HepG2 (cell line): ENCODE data around the gene CACNA1C. TPM values are rescaled to one million over a fixed set of nuclear protein-coding genes. Genes with fewer than 3 reads are reported as not detected.

Source experiments
- ATAC-seq: fragments of 200-7000 bp; cut with Tn5 transposase; 3 replicates; pipeline ENCODE4 v1.9.1; 2020; ENCODE audit warnings: mild to moderate bottlenecking, moderate library complexity
- BruUV-seq: library from RNA; stranded (reverse); fragments of 400-500 nt; replicated peaks from 2 replicates; lab custom pipeline; 2021; lab: Mats Ljungman, UMichigan
- CTCF ChIA-PET: fragments of 300-600 bp; formaldehyde crosslinking; extraction: SDS; loops from one replicate; lab custom pipeline; 2021; ENCODE audit warnings: low total read pairs, inconsistent platforms, low intra/inter-chr PET ratio; lab: Yijun Ruan, JAX
- POLR2A ChIA-PET: fragments of 350-600 bp; sonication (Branson Sonifier 250); formaldehyde crosslinking; loops from one replicate; lab custom pipeline; 2020; ENCODE audit warnings: antibody characterized with exemption, inconsistent platforms; lab: Yijun Ruan, JAX
- DNase-seq: peaks from one replicate; pipeline ENCODE4 v3.0.0-alpha.2; 2015; ENCODE audit warnings: low spot score
- FAIRE-seq: peaks from 3 replicates; lab custom pipeline; 2011; peaks lifted over from hg19 to GRCh38; lab: Jason Lieb, UNC
- H2AFZ ChIP-seq: one replicate; pipeline ENCODE4 v1.6.1; 2011; ENCODE audit warnings: low read length, inconsistent platforms
- H3K27ac ChIP-seq: fragments of 300-600 bp; 3 replicates; pipeline ENCODE4 v1.8.0; 2011; ENCODE audit warnings: mixed run types, mild to moderate bottlenecking, mixed read lengths, low read length, inconsistent platforms; ENCODE audit not compliant: insufficient read depth; ENCODE audit errors: extremely low read length
- H3K27me3 ChIP-seq, 2 experiments: fragments of 200-600 bp in 1 of 2; 2 replicates in 1 of 2; 3 replicates in 1 of 2; pipeline versions ENCODE4 v1.6.0 to v1.8.0; 2011; ENCODE audit warnings: low read length in 2 of 2, mild to moderate bottlenecking in 2 of 2, moderate library complexity in 2 of 2, inconsistent platforms in 1 of 2; ENCODE audit not compliant: insufficient read depth in 2 of 2, control insufficient read depth in 1 of 2
- H3K36me3 ChIP-seq, 2 experiments: fragments of 200-600 bp in 1 of 2; replicated peaks in 1 of 2; 2 replicates in 1 of 2; 3 replicates in 1 of 2; pipeline versions ENCODE4 v1.5.1 to v1.8.0; 2011; ENCODE audit warnings: low read length in 2 of 2, inconsistent platforms in 1 of 2; ENCODE audit not compliant: insufficient read depth in 2 of 2, control insufficient read depth in 1 of 2
- H3K4me1 ChIP-seq: 2 replicates; pipeline ENCODE4 v1.5.1; 2012; ENCODE audit warnings: low read length, inconsistent platforms; ENCODE audit not compliant: insufficient read depth
- H3K4me2 ChIP-seq: 2 replicates; pipeline ENCODE4 v1.6.0; 2011; ENCODE audit warnings: low read depth, low read length, inconsistent platforms
- H3K4me3 ChIP-seq, 3 experiments: fragments of 200-600 bp in 1 of 3; sonication (generic), shearing (Covaris generic) in 1 of 3; replicated peaks in 1 of 3; 2 replicates each; pipeline ENCODE4 v1.5.1; 2011 to 2016; ENCODE audit warnings: low read length in 3 of 3, inconsistent platforms in 2 of 3, low read depth in 2 of 3, mild to moderate bottlenecking in 2 of 3, control low read depth in 1 of 3, mixed read lengths in 1 of 3; ENCODE audit not compliant: insufficient read depth in 1 of 3
- H3K79me2 ChIP-seq: one replicate; pipeline ENCODE4 v1.6.1; 2011; ENCODE audit warnings: low read length, inconsistent platforms; ENCODE audit not compliant: insufficient read depth
- H3K9ac ChIP-seq: 2 replicates; pipeline ENCODE4 v1.6.0; 2011; ENCODE audit warnings: mild to moderate bottlenecking, low read depth, low read length, inconsistent platforms; ENCODE audit not compliant: insufficient read depth
- H3K9me3 ChIP-seq: 2 replicates; pipeline ENCODE4 v1.5.1; 2012; ENCODE audit warnings: mild to moderate bottlenecking, low read length
- H4K20me1 ChIP-seq: 2 replicates; pipeline ENCODE4 v1.6.0; 2011; ENCODE audit warnings: inconsistent platforms, mild to moderate bottlenecking, low read length, moderate library complexity; ENCODE audit not compliant: insufficient read depth
- HDAC2 ChIP-seq: sonication (generic); formaldehyde crosslinking; IDR thresholded peaks from 2 replicates; pipeline ENCODE4 v1.4.0; 2020; ENCODE audit warnings: missing genetic modification reagents
- HOXA5 ChIP-seq: sonication (generic); formaldehyde crosslinking; IDR thresholded peaks from 2 replicates; pipeline ENCODE4 v1.4.0; 2020; ENCODE audit warnings: missing genetic modification reagents
- JARID2 ChIP-seq: sonication (generic); formaldehyde crosslinking; IDR thresholded peaks from 2 replicates; pipeline ENCODE4 v1.8.1; 2023; ENCODE audit warnings: missing genetic modification reagents, inconsistent platforms; ENCODE audit not compliant: insufficient replicate concordance
- PBX3 ChIP-seq: sonication (generic); formaldehyde crosslinking; IDR thresholded peaks from 2 replicates; pipeline ENCODE4 v1.8.1; 2023; ENCODE audit warnings: missing genetic modification reagents, inconsistent platforms, borderline replicate concordance
- RXRA ChIP-seq: sonication (generic); formaldehyde crosslinking; IDR thresholded peaks from 2 replicates; pipeline ENCODE4 v1.5.1; 2020; ENCODE audit warnings: missing genetic modification reagents
- SAFB2 ChIP-seq: sonication (generic); formaldehyde crosslinking; IDR thresholded peaks from 2 replicates; pipeline ENCODE4 v1.5.1; 2020; ENCODE audit warnings: missing genetic modification reagents, low read depth, mild to moderate bottlenecking, borderline replicate concordance
- SMAD9 ChIP-seq: sonication (generic); formaldehyde crosslinking; IDR thresholded peaks from 2 replicates; pipeline ENCODE4 v1.5.1; 2020; ENCODE audit warnings: mild to moderate bottlenecking, missing genetic modification reagents
- ZMYM3 ChIP-seq: sonication (generic); formaldehyde crosslinking; IDR thresholded peaks from 2 replicates; pipeline ENCODE4 v1.5.1; 2020; ENCODE audit warnings: mild to moderate bottlenecking, missing genetic modification reagents
- WGBS: methylation state at CpG from one replicate; pipeline ENCODE4 v1.1.6; 2017; ENCODE audit warnings: low lambda C conversion rate; 5-methylcytosine and 5-hydroxymethylcytosine counted together
- in situ Hi-C: cut with HindIII; loops from 2 replicates; pipeline ENCODE4 v1.10.0; 2017; ENCODE audit warnings: low pct_unique_long_range_greater_than_20kb; ENCODE audit not compliant: extremely low pct_ligation_motif_present
- intact Hi-C: fragments of 100-400 bp; cut with micrococcal nuclease; formaldehyde crosslinking; loops from one replicate; pipeline ENCODE4 v1.10.0; 2022; ENCODE audit not compliant: unreplicated experiment
- polyA plus RNA-seq, 8 experiments: library from polyadenylated mRNA; depleted of rRNA in 3 of 8; stranded (reverse) in 7 of 8; unstranded in 1 of 8; fragments of >200 nt; fragmentation: Illumina TruSeq in 4 of 8; extraction: Trizol in 4 of 8; gene quantifications; 2 replicates each; pipeline versions ENCODE4 v1.2.1 to v1.2.3, GENCODE V29; 2011 to 2016; ENCODE audit warnings: low read depth in 4 of 8, missing spikeins in 1 of 8, mixed read lengths in 1 of 8; ENCODE audit not compliant: insufficient read depth in 1 of 8
- total RNA-seq, 5 experiments: library from RNA; depleted of rRNA; stranded (reverse); fragments of >200 nt; fragmentation: Illumina TruSeq; extraction: Trizol; gene quantifications; 2 replicates each; pipeline ENCODE4 v1.2.3, GENCODE V29; 2016; ENCODE audit warnings: low read depth in 1 of 5
- TF ChIP-seq, protein P1 (sequence below): sonication (generic); formaldehyde crosslinking; IDR thresholded peaks from 2 replicates; pipeline ENCODE4 v1.4.0; 2020; ENCODE audit warnings: missing genetic modification reagents, borderline replicate concordance
- TF ChIP-seq, protein P2 (sequence below), 2 experiments: fragments of 450-650 bp in 1 of 2; sonication (generic) in 1 of 2; formaldehyde crosslinking; IDR thresholded peaks; 2 replicates each; pipeline versions ENCODE4 v1.5.0 to v1.8.0; 2020 to 2022; ENCODE audit warnings: mild to moderate bottlenecking in 1 of 2, missing genetic modification reagents in 1 of 2

The CACNA1C gene
- total and polyA plus RNA-seq, 2 of the 13 experiments (the other 11 are each of a cell fraction or from before 2014, with no cell fraction given) = not detected

DNA sequence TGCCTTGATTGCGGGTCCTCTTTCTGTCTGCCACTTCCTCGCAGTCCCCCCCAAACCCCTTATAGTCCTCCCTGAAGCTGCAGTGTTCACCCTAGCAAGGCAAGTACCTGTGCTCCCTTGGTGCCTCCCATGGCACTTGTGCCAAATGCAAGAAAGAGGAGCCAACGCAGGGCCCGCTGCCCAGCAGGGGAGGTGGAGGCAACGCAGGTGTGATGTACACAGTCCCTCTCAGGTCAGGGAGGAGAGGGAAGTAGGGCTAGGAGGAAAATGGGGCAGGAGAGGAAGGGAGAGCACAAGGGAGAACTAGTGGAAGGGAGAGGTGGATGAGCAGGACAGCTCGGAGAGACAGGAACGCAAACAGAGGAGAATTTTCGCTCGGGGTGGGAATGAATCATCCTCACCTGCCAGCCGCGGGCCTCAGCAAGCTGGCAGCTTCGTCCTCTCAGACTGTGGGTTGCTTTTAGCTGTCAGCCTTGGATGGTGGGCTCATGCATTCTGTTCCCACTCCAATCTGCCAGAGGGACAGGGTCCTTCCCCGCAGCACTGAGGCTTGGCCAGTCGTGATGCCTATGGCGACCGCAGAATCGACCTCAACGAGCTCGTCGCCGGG is 357.0 kb downstream of the CACNA1C start (continued):
- TF ChIP-seq, protein P1, sequence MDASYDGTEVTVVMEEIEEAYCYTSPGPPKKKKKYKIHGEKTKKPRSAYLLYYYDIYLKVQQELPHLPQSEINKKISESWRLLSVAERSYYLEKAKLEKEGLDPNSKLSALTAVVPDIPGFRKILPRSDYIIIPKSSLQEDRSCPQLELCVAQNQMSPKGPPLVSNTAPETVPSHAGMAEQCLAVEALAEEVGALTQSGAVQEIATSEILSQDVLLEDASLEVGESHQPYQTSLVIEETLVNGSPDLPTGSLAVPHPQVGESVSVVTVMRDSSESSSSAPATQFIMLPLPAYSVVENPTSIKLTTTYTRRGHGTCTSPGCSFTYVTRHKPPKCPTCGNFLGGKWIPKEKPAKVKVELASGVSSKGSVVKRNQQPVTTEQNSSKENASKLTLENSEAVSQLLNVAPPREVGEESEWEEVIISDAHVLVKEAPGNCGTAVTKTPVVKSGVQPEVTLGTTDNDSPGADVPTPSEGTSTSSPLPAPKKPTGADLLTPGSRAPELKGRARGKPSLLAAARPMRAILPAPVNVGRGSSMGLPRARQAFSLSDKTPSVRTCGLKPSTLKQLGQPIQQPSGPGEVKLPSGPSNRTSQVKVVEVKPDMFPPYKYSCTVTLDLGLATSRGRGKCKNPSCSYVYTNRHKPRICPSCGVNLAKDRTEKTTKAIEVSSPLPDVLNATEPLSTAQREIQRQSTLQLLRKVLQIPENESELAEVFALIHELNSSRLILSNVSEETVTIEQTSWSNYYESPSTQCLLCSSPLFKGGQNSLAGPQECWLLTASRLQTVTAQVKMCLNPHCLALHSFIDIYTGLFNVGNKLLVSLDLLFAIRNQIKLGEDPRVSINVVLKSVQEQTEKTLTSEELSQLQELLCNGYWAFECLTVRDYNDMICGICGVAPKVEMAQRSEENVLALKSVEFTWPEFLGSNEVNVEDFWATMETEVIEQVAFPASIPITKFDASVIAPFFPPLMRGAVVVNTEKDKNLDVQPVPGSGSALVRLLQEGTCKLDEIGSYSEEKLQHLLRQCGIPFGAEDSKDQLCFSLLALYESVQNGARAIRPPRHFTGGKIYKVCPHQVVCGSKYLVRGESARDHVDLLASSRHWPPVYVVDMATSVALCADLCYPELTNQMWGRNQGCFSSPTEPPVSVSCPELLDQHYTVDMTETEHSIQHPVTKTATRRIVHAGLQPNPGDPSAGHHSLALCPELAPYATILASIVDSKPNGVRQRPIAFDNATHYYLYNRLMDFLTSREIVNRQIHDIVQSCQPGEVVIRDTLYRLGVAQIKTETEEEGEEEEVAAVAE (CRISPR knock-in tag) = no peak
- TF ChIP-seq RXRA (no peak), SAFB2 (CRISPR knock-in tag) (no peak), HOXA5 (CRISPR knock-in tag) (no peak)
- TF ChIP-seq, all 625 proteins: peak for 0

- Histone ChIP-seq H3K4me1 (peaks cover 8% of the 10 kb centered on the region; the same call in 1 of the 2 replicates), H3K4me3 (no peak overlapping the region), H3K27me3 (peaks cover 0 to 32% of the 10 kb centered on the region in 2 experiments; a peak in 2 of 5 replicates), H3K27ac (no peak overlapping the region), H3K9ac (no peak overlapping the region), H3K4me2 (no peak overlapping the region), H3K79me2 (no peaks in the 10 kb centered on the region), H4K20me1 (no peaks in the 10 kb centered on the region), H3K36me3 (no peaks in the 10 kb centered on the region), H3K9me3 (no peaks in the 10 kb centered on the region), H2AFZ (no peak overlapping the region)
- ATAC-seq = no peak
- 16% methylated on average over 10 of the region's 10 CpGs for WGBS
- no peak for DNase-seq
- CTCF ChIA-PET = no interaction called here
- in situ Hi-C loops (no loop called here), intact Hi-C loops (no loop called here)
- BruUV-seq = no TSS peak
- POLR2A ChIA-PET = no interaction called here
- TF ChIP-seq, protein P2, sequence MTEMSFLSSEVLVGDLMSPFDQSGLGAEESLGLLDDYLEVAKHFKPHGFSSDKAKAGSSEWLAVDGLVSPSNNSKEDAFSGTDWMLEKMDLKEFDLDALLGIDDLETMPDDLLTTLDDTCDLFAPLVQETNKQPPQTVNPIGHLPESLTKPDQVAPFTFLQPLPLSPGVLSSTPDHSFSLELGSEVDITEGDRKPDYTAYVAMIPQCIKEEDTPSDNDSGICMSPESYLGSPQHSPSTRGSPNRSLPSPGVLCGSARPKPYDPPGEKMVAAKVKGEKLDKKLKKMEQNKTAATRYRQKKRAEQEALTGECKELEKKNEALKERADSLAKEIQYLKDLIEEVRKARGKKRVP (CRISPR knock-in tag; IDR thresholded peaks at IDR 0.05) = no peak
- TF ChIP-seq ZMYM3 (CRISPR knock-in tag) (no peak), HDAC2 (CRISPR knock-in tag) (no peak), PBX3 (no peak), SMAD9 (CRISPR knock-in tag) (no peak), JARID2 (no peak)
- no peak for FAIRE-seq
These were observed 357.7 kb downstream of the CACNA1C start for GRCh38 chr12:2410496-2410895.
